Skeletal muscle satellite cell (primary cell): Measurements from ENCODE around the gene RAB20.
"Not testable (repeated sequence)": the region's sequence is repeated elsewhere in the genome, so short reads cannot be mapped to it uniquely, and the experiment has no call there.

ENCODE experiments used
- H3K27me3 ChIP-seq: 2 replicates; pipeline ENCODE4 v1.7.0; 2013; ENCODE audit warnings: low read length; ENCODE audit not compliant: control insufficient read depth, insufficient read depth
- H3K36me3 ChIP-seq: 2 replicates; pipeline ENCODE4 v1.7.0; 2013; ENCODE audit warnings: mild to moderate bottlenecking, control low read depth, low read length; ENCODE audit not compliant: insufficient read depth
- H3K4me1 ChIP-seq: 2 replicates; pipeline ENCODE4 v1.7.0; 2013; ENCODE audit warnings: low read length; ENCODE audit not compliant: control insufficient read depth, insufficient read depth
- H3K4me2 ChIP-seq: 2 replicates; pipeline ENCODE4 v1.7.0; 2013; ENCODE audit warnings: mild to moderate bottlenecking, low read length
- H3K4me3 ChIP-seq: 2 replicates; pipeline ENCODE4 v1.7.0; 2013; ENCODE audit warnings: low read length
- H3K9ac ChIP-seq: 2 replicates; pipeline ENCODE4 v1.7.0; 2013; ENCODE audit warnings: mild to moderate bottlenecking, low read depth, low read length, moderate library complexity
- H3K9me3 ChIP-seq: replicated peaks from 2 replicates; pipeline ENCODE4 v1.7.0; 2013; ENCODE audit warnings: mild to moderate bottlenecking, control low read depth, low read length

RAB20 gene

GRCh38 chr13:110503037-110503901 is 58.3 kb downstream of the RAB20 start:
- peaks cover 84% of the 10 kb centered on the region for H3K36me3 ChIP-seq
- no peaks in the 10 kb centered on the region for H3K9me3 ChIP-seq
- no peak overlapping the region for H3K9ac ChIP-seq

GRCh38 chr13:110501188-110501587 is 60.3 kb downstream of the RAB20 start:
- Histone ChIP-seq H3K9me3 (no peaks in the 10 kb centered on the region), H3K4me1 (no peaks in the 10 kb centered on the region), H3K27me3 (no peaks in the 10 kb centered on the region), H3K4me3 (no peak overlapping the region), H3K4me2 (no peak overlapping the region), H3K36me3 (peaks cover 80% of the 10 kb centered on the region), H3K9ac (no peak overlapping the region)

More at GRCh38 chr13:110503037-110503901, 58.3 kb downstream of the RAB20 start:
- Histone ChIP-seq H3K4me3 (no peak overlapping the region), H3K4me1 (peaks cover 12% of the 10 kb centered on the region), H3K27me3 (no peaks in the 10 kb centered on the region), H3K4me2 (no peak overlapping the region)

GRCh38 chr13:110500341-110500740 is 61.2 kb downstream of the RAB20 start:
- Histone ChIP-seq H3K4me3 (no peak overlapping the region), H3K9ac (no peak overlapping the region), H3K4me2 (no peak overlapping the region), H3K27me3 (no peaks in the 10 kb centered on the region), H3K4me1 (no peaks in the 10 kb centered on the region), H3K36me3 (peaks cover 82% of the 10 kb centered on the region), H3K9me3 (no peaks in the 10 kb centered on the region)

- Histone ChIP-seq H3K36me3 (peaks cover 87% of the 10 kb centered on the region), H3K9ac (no peak overlapping the region), H3K9me3 (no peaks in the 10 kb centered on the region), H3K4me2 (no peak overlapping the region), H3K4me1 (no peaks in the 10 kb centered on the region), H3K27me3 (no peaks in the 10 kb centered on the region), H3K4me3 (no peak overlapping the region)
These were observed 61.8 kb downstream of the RAB20 start for GRCh38 chr13:110499621-110500281.

GRCh38 chr13:110498765-110499164 is 62.8 kb downstream of the RAB20 start:
- Histone ChIP-seq H3K9ac (no peak overlapping the region), H3K9me3 (no peaks in the 10 kb centered on the region), H3K4me2 (no peak overlapping the region), H3K4me3 (no peak overlapping the region), H3K36me3 (peaks cover 88% of the 10 kb centered on the region), H3K27me3 (no peaks in the 10 kb centered on the region), H3K4me1 (no peaks in the 10 kb centered on the region)

GRCh38 chr13:110498327-110498726 is 63.2 kb downstream of the RAB20 start:
- no peak overlapping the region for H3K9ac ChIP-seq
- H3K9me3 ChIP-seq, result no peaks in the 10 kb centered on the region
- H3K27me3 ChIP-seq, result no peaks in the 10 kb centered on the region
- H3K4me3 ChIP-seq, result no peak overlapping the region
- H3K4me2 ChIP-seq, result no peak overlapping the region
- H3K4me1 ChIP-seq, result no peaks in the 10 kb centered on the region
- H3K36me3 ChIP-seq, result peaks cover 87% of the 10 kb centered on the region

- H3K36me3 ChIP-seq, result peaks cover 87% of the 10 kb centered on the region
- not testable (repeated sequence) for H3K9me3 ChIP-seq, H3K4me1 ChIP-seq, H3K27me3 ChIP-seq, H3K4me2 ChIP-seq, H3K4me3 ChIP-seq, H3K9ac ChIP-seq
These were observed 63.6 kb downstream of the RAB20 start for GRCh38 chr13:110497896-110498295.

- no peak overlapping the region for H3K4me3 ChIP-seq
- no peaks in the 10 kb centered on the region for H3K4me1 ChIP-seq
- no peaks in the 10 kb centered on the region for H3K9me3 ChIP-seq
- H3K27me3 ChIP-seq, result no peaks in the 10 kb centered on the region
- no peak overlapping the region for H3K9ac ChIP-seq
- no peak overlapping the region for H3K4me2 ChIP-seq
- H3K36me3 ChIP-seq, result peaks cover 88% of the 10 kb centered on the region
These were observed 64.5 kb downstream of the RAB20 start for GRCh38 chr13:110497003-110497402.

- peaks cover 89% of the 10 kb centered on the region for H3K36me3 ChIP-seq
- H3K9me3 ChIP-seq, result no peaks in the 10 kb centered on the region
- no peak overlapping the region for H3K4me2 ChIP-seq
- no peaks in the 10 kb centered on the region for H3K27me3 ChIP-seq
- H3K4me1 ChIP-seq, result no peaks in the 10 kb centered on the region
- no peak overlapping the region for H3K4me3 ChIP-seq
- no peak overlapping the region for H3K9ac ChIP-seq
These were observed 65.2 kb downstream of the RAB20 start for GRCh38 chr13:110496281-110496680.

- Histone ChIP-seq H3K4me2 (no peak overlapping the region), H3K9me3 (no peaks in the 10 kb centered on the region), H3K9ac (no peak overlapping the region), H3K4me3 (no peak overlapping the region), H3K36me3 (peaks cover 89% of the 10 kb centered on the region), H3K27me3 (no peaks in the 10 kb centered on the region), H3K4me1 (no peaks in the 10 kb centered on the region)
These were observed 65.6 kb downstream of the RAB20 start for GRCh38 chr13:110495881-110496280.

GRCh38 chr13:110495376-110495775 is 66.1 kb downstream of the RAB20 start:
- no peaks in the 10 kb centered on the region for H3K9me3 ChIP-seq
- H3K36me3 ChIP-seq, result peaks cover 89% of the 10 kb centered on the region
- H3K9ac ChIP-seq, result no peak overlapping the region
- H3K27me3 ChIP-seq, result no peaks in the 10 kb centered on the region
- no peak overlapping the region for H3K4me2 ChIP-seq
- no peaks in the 10 kb centered on the region for H3K4me1 ChIP-seq
- H3K4me3 ChIP-seq, result no peak overlapping the region
